ENCODE data around the gene HDDC3.

HDDC3 gene

DNA sequence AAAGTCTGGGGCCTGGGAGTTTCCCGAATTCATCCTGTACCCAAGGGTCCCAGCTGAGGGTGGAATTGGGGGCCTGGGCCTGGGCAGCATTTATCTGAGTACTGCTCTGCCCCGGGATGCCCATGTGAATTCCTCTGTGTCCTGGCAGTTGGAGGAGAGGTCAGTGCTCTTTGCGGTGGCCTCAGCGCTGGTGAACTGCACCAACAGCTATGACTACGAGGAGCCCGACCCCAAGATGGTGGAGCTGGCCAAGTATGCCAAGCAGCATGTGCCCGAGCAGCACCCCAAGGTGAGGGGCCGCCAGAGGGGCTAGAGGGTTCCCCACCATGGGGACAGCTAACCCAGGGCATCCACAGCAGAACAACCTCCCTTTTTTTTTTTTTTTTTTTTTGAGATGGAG lies 16.2 kb upstream of the HDDC3 start:
- Histone ChIP-seq H2AFZ (ENCODE audit: low read depth, low read length) (no peak overlapping the region), H3K4me3 (ENCODE audit: insufficient read depth in 1 of 2, low read depth in 1 of 2, low read length in 2 of 2) (no peak overlapping the region), H3K79me1 (replicated peaks; ENCODE audit: low read length, poor library complexity, severe bottlenecking) (peaks cover 16% of the 10 kb centered on the region), H2BK15ac (ENCODE audit: low read depth, poor library complexity, severe bottlenecking) (no peak overlapping the region), H3K27ac (ENCODE audit: low read length, poor library complexity, severe bottlenecking) (no peak overlapping the region), H3K9me3 (ENCODE audit: control insufficient read depth, low read length) (no peaks in the 10 kb centered on the region), H2BK12ac (ENCODE audit: low read length in 2 of 2) (no peak overlapping the region), H4K91ac (ENCODE audit: low read length) (no peak overlapping the region), H3K4ac (ENCODE audit: low read depth in 1 of 2, low read length in 2 of 2) (no peak overlapping the region), H3K27me3 (ENCODE audit: control insufficient read depth in 1 of 2, insufficient read depth in 1 of 2, low read length in 2 of 2) (no peaks in the 10 kb centered on the region), H3K14ac (ENCODE audit: low read length in 2 of 2) (no peak overlapping the region), H3K36me3 (ENCODE audit: control insufficient read depth in 1 of 2, insufficient read depth in 2 of 2, low read depth in 1 of 2, low read length in 2 of 2) (peaks cover 85 to 88% of the 10 kb centered on the region in 2 experiments), H3K18ac (ENCODE audit: low read depth in 1 of 2, low read length in 2 of 2) (no peak overlapping the region), H3K4me2 (ENCODE audit: low read length, poor library complexity, severe bottlenecking) (no peak overlapping the region), H3K4me1 (ENCODE audit: control insufficient read depth, insufficient read depth, low read depth, low read length) (peaks cover 24% of the 10 kb centered on the region), H2BK120ac (ENCODE audit: low read depth, low read length) (no peak overlapping the region), H3K23ac (ENCODE audit: low read length in 2 of 2) (no peak overlapping the region), H2AK5ac (ENCODE audit: low read length, severe bottlenecking) (no peak overlapping the region), H2BK5ac (ENCODE audit: low read depth, low read length, poor library complexity, severe bottlenecking) (no peak overlapping the region), H3K9ac (ENCODE audit: low read length) (no peak overlapping the region), H4K8ac (ENCODE audit: low read length) (no peak overlapping the region)
- DNase-seq: no peak
- WGBS: 98% methylated on average over 7 of the region's 8 CpGs

DNA sequence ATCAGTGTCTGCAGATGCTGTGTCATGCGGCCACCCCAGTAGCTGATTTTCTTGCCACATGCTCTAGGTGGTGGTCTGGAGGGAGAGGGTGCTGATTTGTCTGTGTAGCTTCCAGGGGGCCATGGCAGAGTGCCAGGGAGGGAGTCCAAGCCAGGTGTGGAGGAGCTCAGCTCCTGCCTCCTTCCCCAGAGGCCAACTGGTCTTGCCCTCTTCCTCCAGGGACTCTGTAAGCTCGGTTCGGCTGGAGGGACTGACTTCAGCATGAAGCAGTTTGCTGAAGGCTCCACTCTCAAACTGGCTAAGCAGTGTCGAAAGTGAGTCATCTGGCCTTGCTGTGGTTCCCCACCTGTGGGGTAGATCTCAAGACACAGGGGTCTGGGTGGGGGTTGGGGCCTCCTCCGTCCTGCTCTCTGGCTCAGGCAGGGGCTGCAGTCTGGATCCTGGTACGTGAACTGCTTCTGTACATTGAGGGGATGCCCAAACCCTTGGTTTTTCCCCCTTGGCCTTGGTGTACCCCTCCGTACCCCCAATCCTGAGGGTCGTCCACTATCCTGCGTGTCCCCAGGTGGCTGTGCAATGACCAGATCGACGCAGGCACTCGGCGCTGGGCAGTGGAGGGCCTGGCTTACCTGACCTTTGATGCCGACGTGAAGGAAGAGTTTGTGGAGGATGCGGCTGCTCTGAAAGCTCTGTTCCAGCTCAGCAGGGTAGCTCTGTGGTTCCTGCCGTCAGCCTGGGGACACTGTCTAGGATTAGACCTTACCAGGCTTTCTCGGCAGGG lies 15.4 kb upstream of the HDDC3 start:
- Histone ChIP-seq H3K4me2 (ENCODE audit: low read length, poor library complexity, severe bottlenecking) (no peak overlapping the region), H3K27me3 (ENCODE audit: control insufficient read depth in 1 of 2, insufficient read depth in 1 of 2, low read length in 2 of 2) (no peaks in the 10 kb centered on the region), H4K91ac (ENCODE audit: low read length) (no peak overlapping the region), H2AK5ac (ENCODE audit: low read length, severe bottlenecking) (no peak overlapping the region), H3K23ac (ENCODE audit: low read length in 2 of 2) (no peak overlapping the region), H3K14ac (ENCODE audit: low read length in 2 of 2) (no peak overlapping the region), H3K4ac (ENCODE audit: low read depth in 1 of 2, low read length in 2 of 2) (no peak overlapping the region), H2AFZ (ENCODE audit: low read depth, low read length) (no peak overlapping the region), H4K8ac (ENCODE audit: low read length) (no peak overlapping the region), H3K4me1 (ENCODE audit: control insufficient read depth, insufficient read depth, low read depth, low read length) (peaks cover 24% of the 10 kb centered on the region), H3K18ac (ENCODE audit: low read depth in 1 of 2, low read length in 2 of 2) (no peak overlapping the region), H2BK12ac (ENCODE audit: low read length in 2 of 2) (no peak overlapping the region), H3K9me3 (ENCODE audit: control insufficient read depth, low read length) (no peaks in the 10 kb centered on the region), H2BK120ac (ENCODE audit: low read depth, low read length) (no peak overlapping the region), H2BK15ac (ENCODE audit: low read depth, poor library complexity, severe bottlenecking) (no peak overlapping the region), H3K79me1 (replicated peaks; ENCODE audit: low read length, poor library complexity, severe bottlenecking) (peaks cover 15% of the 10 kb centered on the region), H3K27ac (ENCODE audit: low read length, poor library complexity, severe bottlenecking) (no peak overlapping the region), H3K9ac (ENCODE audit: low read length) (no peak overlapping the region), H3K36me3 (ENCODE audit: control insufficient read depth in 1 of 2, insufficient read depth in 2 of 2, low read depth in 1 of 2, low read length in 2 of 2) (peaks cover 85 to 88% of the 10 kb centered on the region in 2 experiments), H3K4me3 (ENCODE audit: insufficient read depth in 1 of 2, low read depth in 1 of 2, low read length in 2 of 2) (no peak overlapping the region), H2BK5ac (ENCODE audit: low read depth, low read length, poor library complexity, severe bottlenecking) (no peak overlapping the region)
- WGBS: 94% methylated on average over 18 of the region's 18 CpGs
- no peak for DNase-seq

DNA sequence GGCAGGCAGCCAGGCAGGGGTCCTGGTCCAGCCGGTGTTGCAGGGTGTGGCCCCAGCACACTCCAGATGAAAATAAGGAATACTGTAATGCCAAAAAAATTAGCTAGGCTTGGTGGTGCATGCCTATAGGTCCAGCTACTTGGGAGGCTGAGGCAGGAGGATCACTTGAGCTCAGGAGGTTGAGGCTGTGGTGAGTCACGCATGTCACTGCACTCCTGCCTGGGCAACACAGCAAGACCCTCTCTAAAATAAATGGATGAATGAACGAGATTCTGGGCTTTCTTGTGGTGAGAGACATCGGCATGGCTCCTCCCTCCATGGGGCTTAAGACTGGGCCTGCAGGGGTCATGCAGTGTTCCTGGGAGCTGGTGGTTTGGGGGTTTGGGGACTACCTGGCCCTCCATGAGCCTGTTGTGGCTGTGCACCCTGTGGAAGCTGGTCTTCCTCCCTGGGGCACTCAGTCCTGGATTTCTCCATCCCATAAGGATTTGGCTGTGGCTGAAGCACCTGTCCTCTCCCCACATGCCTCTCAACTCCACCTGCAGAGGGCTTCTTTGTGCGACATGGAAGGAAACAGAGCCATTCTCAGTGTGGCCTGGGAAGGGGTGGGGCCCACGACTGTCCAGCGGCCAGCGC lies 14.7 kb upstream of the HDDC3 start:
- no peaks in the 10 kb centered on the region for H3K27me3 ChIP-seq (ENCODE audit: control insufficient read depth in 1 of 2, insufficient read depth in 1 of 2, low read length in 2 of 2)
- no peak overlapping the region for H3K18ac ChIP-seq (ENCODE audit: low read depth in 1 of 2, low read length in 2 of 2)
- peaks cover 24% of the 10 kb centered on the region for H3K4me1 ChIP-seq (ENCODE audit: control insufficient read depth, insufficient read depth, low read depth, low read length)
- H4K8ac ChIP-seq (ENCODE audit: low read length): no peak overlapping the region
- H3K79me1 ChIP-seq (replicated peaks; ENCODE audit: low read length, poor library complexity, severe bottlenecking): peaks cover 22% of the 10 kb centered on the region
- peaks cover 85 to 90% of the 10 kb centered on the region in 2 experiments for H3K36me3 ChIP-seq (ENCODE audit: control insufficient read depth in 1 of 2, insufficient read depth in 2 of 2, low read depth in 1 of 2, low read length in 2 of 2)
- no peak overlapping the region for H2BK120ac ChIP-seq (ENCODE audit: low read depth, low read length)
- no peak overlapping the region for H4K91ac ChIP-seq (ENCODE audit: low read length)
- no peak overlapping the region for H3K27ac ChIP-seq (ENCODE audit: low read length, poor library complexity, severe bottlenecking)
- H2BK12ac ChIP-seq (ENCODE audit: low read length in 2 of 2): no peak overlapping the region
- no peak overlapping the region for H2BK15ac ChIP-seq (ENCODE audit: low read depth, poor library complexity, severe bottlenecking)
- 87% methylated on average over 8 of the region's 8 CpGs for WGBS
- H3K14ac ChIP-seq (ENCODE audit: low read length in 2 of 2): no peak overlapping the region
- no peak overlapping the region for H3K23ac ChIP-seq (ENCODE audit: low read length in 2 of 2)
- H2BK5ac ChIP-seq (ENCODE audit: low read depth, low read length, poor library complexity, severe bottlenecking): no peak overlapping the region
- no peak overlapping the region for H2AFZ ChIP-seq (ENCODE audit: low read depth, low read length)
- no peak overlapping the region for H3K4ac ChIP-seq (ENCODE audit: low read depth in 1 of 2, low read length in 2 of 2)
- H3K9me3 ChIP-seq (ENCODE audit: control insufficient read depth, low read length): no peaks in the 10 kb centered on the region
- H2AK5ac ChIP-seq (ENCODE audit: low read length, severe bottlenecking): no peak overlapping the region
- no peak for DNase-seq
- no peak overlapping the region for H3K4me2 ChIP-seq (ENCODE audit: low read length, poor library complexity, severe bottlenecking)
- no peak overlapping the region for H3K9ac ChIP-seq (ENCODE audit: low read length)
- no peak overlapping the region for H3K4me3 ChIP-seq (ENCODE audit: insufficient read depth in 1 of 2, low read depth in 1 of 2, low read length in 2 of 2)

DNA sequence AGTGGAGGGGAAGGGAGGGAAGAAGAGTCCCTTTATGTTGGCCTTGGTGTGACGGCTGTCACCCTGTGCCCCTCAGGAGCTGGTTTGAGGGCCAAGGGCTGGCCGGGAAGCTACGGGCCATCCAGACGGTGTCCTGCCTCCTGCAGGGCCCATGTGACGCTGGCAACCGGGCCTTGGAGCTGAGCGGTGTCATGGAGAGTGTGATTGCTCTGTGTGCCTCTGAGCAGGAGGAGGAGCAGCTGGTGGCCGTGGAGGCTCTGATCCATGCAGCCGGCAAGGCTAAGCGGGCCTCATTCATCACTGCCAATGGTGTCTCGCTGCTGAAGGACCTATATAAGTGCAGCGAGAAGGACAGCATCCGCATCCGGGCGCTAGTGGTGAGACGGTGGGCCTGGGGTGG lies 14.2 kb upstream of the HDDC3 start:
- DNase-seq: no peak
- Histone ChIP-seq H2BK120ac (ENCODE audit: low read depth, low read length) (no peak overlapping the region), H3K27me3 (ENCODE audit: control insufficient read depth in 1 of 2, insufficient read depth in 1 of 2, low read length in 2 of 2) (no peaks in the 10 kb centered on the region), H3K23ac (ENCODE audit: low read length in 2 of 2) (no peak overlapping the region), H3K4ac (ENCODE audit: low read depth in 1 of 2, low read length in 2 of 2) (no peak overlapping the region), H3K9me3 (ENCODE audit: control insufficient read depth, low read length) (no peaks in the 10 kb centered on the region), H4K91ac (ENCODE audit: low read length) (no peak overlapping the region), H3K36me3 (ENCODE audit: control insufficient read depth in 1 of 2, insufficient read depth in 2 of 2, low read depth in 1 of 2, low read length in 2 of 2) (peaks cover 84 to 87% of the 10 kb centered on the region in 2 experiments), H3K9ac (ENCODE audit: low read length) (no peak overlapping the region), H4K8ac (ENCODE audit: low read length) (no peak overlapping the region), H3K27ac (ENCODE audit: low read length, poor library complexity, severe bottlenecking) (no peak overlapping the region), H3K4me1 (ENCODE audit: control insufficient read depth, insufficient read depth, low read depth, low read length) (peaks cover 24% of the 10 kb centered on the region), H3K4me3 (ENCODE audit: insufficient read depth in 1 of 2, low read depth in 1 of 2, low read length in 2 of 2) (no peak overlapping the region), H2AFZ (ENCODE audit: low read depth, low read length) (no peak overlapping the region), H3K18ac (ENCODE audit: low read depth in 1 of 2, low read length in 2 of 2) (no peak overlapping the region), H3K14ac (ENCODE audit: low read length in 2 of 2) (no peak overlapping the region), H3K79me1 (replicated peaks; ENCODE audit: low read length, poor library complexity, severe bottlenecking) (peaks cover 24% of the 10 kb centered on the region), H2BK5ac (ENCODE audit: low read depth, low read length, poor library complexity, severe bottlenecking) (no peak overlapping the region), H2BK15ac (ENCODE audit: low read depth, poor library complexity, severe bottlenecking) (no peak overlapping the region), H3K4me2 (ENCODE audit: low read length, poor library complexity, severe bottlenecking) (no peak overlapping the region), H2AK5ac (ENCODE audit: low read length, severe bottlenecking) (no peak overlapping the region), H2BK12ac (ENCODE audit: low read length in 2 of 2) (no peak overlapping the region)
- 98% methylated on average over 16 of the region's 16 CpGs for WGBS

All from mesenchymal stem cell (in vitro differentiated cells and primary cell).